ENCODE data around the gene B9D2. TPM values are rescaled to one million over a fixed set of nuclear protein-coding genes. Genes with fewer than 3 reads are reported as not detected.
"Not testable (repeated sequence)": the region's sequence is repeated elsewhere in the genome, so short reads cannot be mapped to it uniquely, and the experiment has no call there.

B9D2 gene
- total and polyA plus RNA-seq, 9 donors = 0.83 to 7.2 (median 4.7) TPM

DNA sequence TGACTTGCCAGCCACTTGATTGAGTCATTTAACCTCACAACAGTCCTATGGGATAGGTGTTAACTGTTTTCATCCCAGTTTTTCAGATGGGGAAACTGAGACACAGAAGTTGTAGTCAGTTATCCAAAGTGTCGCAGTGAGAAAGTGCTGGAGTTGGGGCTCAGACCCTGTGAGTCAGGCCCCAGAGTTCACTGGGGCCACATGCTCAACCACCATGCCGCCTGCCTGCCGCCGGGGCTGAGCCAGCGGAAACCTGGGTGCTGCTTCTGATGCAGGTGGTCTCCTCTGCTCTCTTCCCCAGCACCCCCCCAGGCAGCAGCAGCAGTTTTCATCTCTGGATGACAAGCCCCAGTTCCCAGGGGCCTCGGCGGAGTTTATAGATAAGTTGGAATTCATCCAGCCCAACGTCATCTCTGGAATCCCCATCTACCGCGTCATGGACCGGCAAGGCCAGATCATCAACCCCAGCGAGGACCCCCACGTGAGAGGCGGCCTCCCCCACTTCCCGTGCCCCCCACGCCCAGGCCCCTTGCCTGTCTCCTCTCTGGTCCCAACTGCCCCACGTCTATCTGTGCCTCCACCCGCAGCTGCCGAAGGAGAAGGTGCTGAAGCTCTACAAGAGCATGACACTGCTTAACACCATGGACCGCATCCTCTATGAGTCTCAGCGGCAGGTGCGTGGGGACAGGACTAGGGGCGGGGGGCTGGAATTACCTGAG is 46.5 kb upstream of the B9D2 start:
- Histone ChIP-seq H3K36me3 (no peaks in the 10 kb centered on the region), H3K4me1 (ENCODE audit: insufficient read depth) (no peaks in the 10 kb centered on the region), H3K9me3 (no peaks in the 10 kb centered on the region), H3K4me3 (no peak overlapping the region), H3K27me3 (no peaks in the 10 kb centered on the region), H3K27ac (no peak overlapping the region)
- intact Hi-C loops (cut with DNase I) = no loop called here
- TF ChIP-seq POLR2A (IDR thresholded peaks at IDR 0.05) (no peak), EP300 (IDR thresholded peaks at IDR 0.05) (no peak)
- TF ChIP-seq, protein P1, sequence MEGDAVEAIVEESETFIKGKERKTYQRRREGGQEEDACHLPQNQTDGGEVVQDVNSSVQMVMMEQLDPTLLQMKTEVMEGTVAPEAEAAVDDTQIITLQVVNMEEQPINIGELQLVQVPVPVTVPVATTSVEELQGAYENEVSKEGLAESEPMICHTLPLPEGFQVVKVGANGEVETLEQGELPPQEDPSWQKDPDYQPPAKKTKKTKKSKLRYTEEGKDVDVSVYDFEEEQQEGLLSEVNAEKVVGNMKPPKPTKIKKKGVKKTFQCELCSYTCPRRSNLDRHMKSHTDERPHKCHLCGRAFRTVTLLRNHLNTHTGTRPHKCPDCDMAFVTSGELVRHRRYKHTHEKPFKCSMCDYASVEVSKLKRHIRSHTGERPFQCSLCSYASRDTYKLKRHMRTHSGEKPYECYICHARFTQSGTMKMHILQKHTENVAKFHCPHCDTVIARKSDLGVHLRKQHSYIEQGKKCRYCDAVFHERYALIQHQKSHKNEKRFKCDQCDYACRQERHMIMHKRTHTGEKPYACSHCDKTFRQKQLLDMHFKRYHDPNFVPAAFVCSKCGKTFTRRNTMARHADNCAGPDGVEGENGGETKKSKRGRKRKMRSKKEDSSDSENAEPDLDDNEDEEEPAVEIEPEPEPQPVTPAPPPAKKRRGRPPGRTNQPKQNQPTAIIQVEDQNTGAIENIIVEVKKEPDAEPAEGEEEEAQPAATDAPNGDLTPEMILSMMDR (IDR thresholded peaks at IDR 0.05) = no peak
- whole genome bisulfite sequencing, 3 donors = 74 to 85% (median 80%) methylated on average over 23 of the region's 23 CpGs
- no peak for DNase-seq

- Histone ChIP-seq H3K36me3 (no peaks in the 10 kb centered on the region), H3K4me1 (ENCODE audit: insufficient read depth) (no peaks in the 10 kb centered on the region), H3K4me3 (no peak overlapping the region), H3K27ac (no peak overlapping the region), H3K9me3 (no peaks in the 10 kb centered on the region), H3K27me3 (no peaks in the 10 kb centered on the region)
- intact Hi-C loops (cut with DNase I) = no loop called here
- TF ChIP-seq POLR2A (IDR thresholded peaks at IDR 0.05) = no peak
- TF ChIP-seq EP300 (IDR thresholded peaks at IDR 0.05) = no peak
- TF ChIP-seq, protein P1 (IDR thresholded peaks at IDR 0.05) = no peak
- no peak for DNase-seq
- WGBS, 3 donors = 62 to 69% (median 66%) methylated on average over 4 of the region's 4 CpGs
These were observed 45.3 kb upstream of the B9D2 start for GRCh38 chr19:41409288-41409687.

DNA sequence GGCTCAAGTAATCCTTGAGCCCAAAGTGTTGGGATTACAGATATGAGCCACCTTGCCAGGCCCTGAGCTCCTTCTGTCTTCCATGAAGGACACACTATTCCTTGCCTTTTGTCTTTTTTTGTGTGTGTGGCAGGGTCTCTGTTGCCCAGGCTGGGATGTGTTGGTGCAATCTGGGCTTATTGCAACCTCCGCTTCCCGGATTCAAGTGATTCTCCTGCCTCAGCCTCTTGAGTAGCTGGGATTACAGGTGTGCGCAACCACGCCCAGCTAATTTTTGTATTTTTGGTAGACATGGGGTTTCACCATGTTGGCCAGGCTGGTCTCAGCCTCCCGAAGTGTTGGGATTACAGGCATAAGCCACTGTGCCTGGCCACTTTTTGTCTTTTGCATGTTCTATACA is 44.9 kb upstream of the B9D2 start:
- H3K9me3 ChIP-seq; H3K4me1 ChIP-seq (ENCODE audit: insufficient read depth); H3K4me3 ChIP-seq; H3K36me3 ChIP-seq; H3K27me3 ChIP-seq; intact Hi-C loops (cut with DNase I); DNase-seq; H3K27ac ChIP-seq: not testable (repeated sequence)
- 94 to 95% (median 94%) methylated on average over 5 of the region's 5 CpGs for WGBS, 3 donors

- intact Hi-C loops (cut with DNase I) = no loop called here
- no peaks in the 10 kb centered on the region for H3K36me3 ChIP-seq
- no peak overlapping the region for H3K27ac ChIP-seq
- H3K4me1 ChIP-seq (ENCODE audit: insufficient read depth) = no peaks in the 10 kb centered on the region
- WGBS, 3 donors = 67 to 73% (median 67%) methylated on average over 4 of the region's 4 CpGs
- H3K27me3 ChIP-seq = no peaks in the 10 kb centered on the region
- no peaks in the 10 kb centered on the region for H3K9me3 ChIP-seq
- no peak overlapping the region for H3K4me3 ChIP-seq
- DNase-seq = no peak
- TF ChIP-seq POLR2A (IDR thresholded peaks at IDR 0.05) = no peak
- TF ChIP-seq, protein P1 (IDR thresholded peaks at IDR 0.05) = no peak
- TF ChIP-seq EP300 (IDR thresholded peaks at IDR 0.05) = no peak
These were observed 44.3 kb upstream of the B9D2 start for GRCh38 chr19:41408256-41408655.

GRCh38 chr19:41407271-41407670 is 43.3 kb upstream of the B9D2 start:
- no peaks in the 10 kb centered on the region for H3K27me3 ChIP-seq
- 10 to 51% (median 50%) methylated on average over 4 of the region's 4 CpGs for WGBS, 3 donors
- no peaks in the 10 kb centered on the region for H3K9me3 ChIP-seq
- DNase-seq = no peak
- no peaks in the 10 kb centered on the region for H3K4me1 ChIP-seq (ENCODE audit: insufficient read depth)
- no peaks in the 10 kb centered on the region for H3K36me3 ChIP-seq
- intact Hi-C loops (cut with DNase I) = no loop called here
- H3K4me3 ChIP-seq = no peak overlapping the region
- TF ChIP-seq, protein P1 (IDR thresholded peaks at IDR 0.05) = no peak
- TF ChIP-seq EP300 (IDR thresholded peaks at IDR 0.05) = no peak
- TF ChIP-seq POLR2A (IDR thresholded peaks at IDR 0.05) = no peak
- no peak overlapping the region for H3K27ac ChIP-seq

Data from ovary (tissue), 9 donors.